ENCODE data around the gene SRPX2.

DNA sequence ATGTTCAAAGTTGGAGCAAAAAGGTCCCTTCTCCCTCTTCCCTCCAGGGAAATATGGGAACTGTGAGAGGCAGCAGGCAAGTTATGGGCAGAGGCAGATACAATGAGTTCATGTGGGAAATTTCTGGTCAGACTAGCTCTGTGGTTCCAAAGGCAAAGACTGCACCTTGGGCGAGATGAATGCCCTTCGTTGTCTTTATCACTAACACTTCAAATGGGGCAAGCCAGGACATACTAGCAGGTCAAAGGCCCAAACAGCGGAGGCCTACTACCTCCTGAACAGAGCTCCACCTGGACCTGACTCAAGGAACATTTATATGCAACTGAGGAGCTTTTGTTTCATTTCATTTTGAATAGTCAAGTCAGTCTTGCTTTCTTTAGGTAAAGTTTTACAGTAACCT, 29.0 kb downstream of the SRPX2 start:
- TF ChIP-seq EZH2 (IDR thresholded peaks at IDR 0.05; ENCODE audit: insufficient read depth, poor library complexity, severe bottlenecking) (no peak), EZH2phosphoT487 (IDR thresholded peaks at IDR 0.05; ENCODE audit: insufficient read depth, low read depth) (no peak)
